GM23338 (cell line): ENCODE measurements around the gene HIC2. TPM values are rescaled to one million over a fixed set of nuclear protein-coding genes. Genes with fewer than 3 reads are reported as not detected.
"Not testable (repeated sequence)": the region's sequence is repeated elsewhere in the genome, so short reads cannot be mapped to it uniquely, and the experiment has no call there.

Experiments
- ATAC-seq: fragments of 200-7000 bp; cut with Tn5 transposase; 3 replicates; pipeline ENCODE4 v1.9.1; 2020
- DNase-seq: peaks from one replicate; pipeline ENCODE4 v3.0.0-alpha.2; 2015; ENCODE audit warnings: low spot score
- H2AFZ ChIP-seq: fragments of 200-600 bp; sonication (generic); 2 replicates; pipeline ENCODE4 v1.8.0; 2016; ENCODE audit warnings: antibody characterized with exemption, mild to moderate bottlenecking, moderate library complexity
- H3F3A ChIP-seq: fragments of 200-600 bp; sonication (generic); replicated peaks from 2 replicates; pipeline ENCODE4 v1.8.0; 2017; ENCODE audit warnings: antibody characterized with exemption, mixed run types, low read depth
- H3K27ac ChIP-seq: fragments of 200-600 bp; sonication (generic); 2 replicates; pipeline ENCODE4 v1.6.1; 2016; ENCODE audit warnings: low read depth
- H3K27me3 ChIP-seq: fragments of 200-600 bp; sonication (generic); 2 replicates; pipeline ENCODE4 v1.8.0; 2016; ENCODE audit warnings: mild to moderate bottlenecking, mixed run types, moderate library complexity; ENCODE audit not compliant: insufficient read depth
- H3K36me3 ChIP-seq: fragments of 200-600 bp; sonication (generic); 2 replicates; pipeline ENCODE4 v1.8.0; 2016; ENCODE audit warnings: mild to moderate bottlenecking; ENCODE audit not compliant: insufficient read depth
- H3K4me1 ChIP-seq: fragments of 200-600 bp; sonication (generic); 2 replicates; pipeline ENCODE4 v1.8.0; 2016; ENCODE audit warnings: mild to moderate bottlenecking, moderate library complexity; ENCODE audit not compliant: insufficient read depth
- H3K4me2 ChIP-seq: fragments of 200-600 bp; sonication (generic); 2 replicates; pipeline ENCODE4 v1.7.1; 2017; ENCODE audit warnings: mixed run types
- H3K4me3 ChIP-seq: fragments of 200-600 bp; sonication (generic); 2 replicates; pipeline ENCODE4 v1.6.1; 2016; ENCODE audit warnings: mixed run types
- H3K79me2 ChIP-seq: fragments of 200-600 bp; sonication (generic); replicated peaks from 2 replicates; pipeline ENCODE4 v1.8.0; 2017; ENCODE audit warnings: mild to moderate bottlenecking; ENCODE audit not compliant: insufficient read depth
- H3K9me2 ChIP-seq: fragments of 200-600 bp; sonication (generic); 2 replicates; pipeline ENCODE4 v1.8.0; 2017; ENCODE audit not compliant: insufficient read depth
- H4K20me1 ChIP-seq: fragments of 200-600 bp; sonication (generic); replicated peaks from 2 replicates; pipeline ENCODE4 v1.8.0; 2017; ENCODE audit warnings: mild to moderate bottlenecking; ENCODE audit not compliant: insufficient read depth
- H3K27ac Mint-ChIP-seq: 2 replicates; pipeline ENCODE4 v1.8.0; 2020; ENCODE audit warnings: inconsistent platforms, mild to moderate bottlenecking, moderate library complexity, mixed read lengths
- H3K27me3 Mint-ChIP-seq: 3 replicates; pipeline ENCODE4 v1.8.0; 2022; ENCODE audit warnings: low read depth, mild to moderate bottlenecking, moderate library complexity, mixed read lengths, inconsistent platforms; ENCODE audit not compliant: insufficient read depth, poor library complexity
- H3K36me3 Mint-ChIP-seq: 3 replicates; pipeline ENCODE4 v1.8.0; 2021; ENCODE audit warnings: low read depth, mild to moderate bottlenecking, inconsistent platforms, moderate library complexity, mixed read lengths
- H3K4me1 Mint-ChIP-seq: 3 replicates; pipeline ENCODE4 v1.8.0; 2020; ENCODE audit warnings: mild to moderate bottlenecking, inconsistent platforms, mixed read lengths
- H3K4me3 Mint-ChIP-seq: 3 replicates; pipeline ENCODE4 v1.8.0; 2021; ENCODE audit warnings: moderate library complexity, mild to moderate bottlenecking, inconsistent platforms, mixed read lengths
- H3K9me3 Mint-ChIP-seq: 3 replicates; pipeline ENCODE4 v1.8.0; 2020; ENCODE audit warnings: moderate library complexity, mild to moderate bottlenecking, inconsistent platforms, mixed read lengths
- polyA plus RNA-seq: library from polyadenylated mRNA; unstranded; fragments of >200 nt; fragmentation: Nextera tagmentation; extraction: Ambion mirVana; gene quantifications from 2 replicates; pipeline ENCODE4 v1.2.1, GENCODE V29; 2016
- small RNA-seq: library from RNA; depleted of rRNA; stranded (forward); fragments of <200 nt; gene quantifications from one replicate; pipeline ENCODE3, GENCODE V24; 2014; ENCODE audit warnings: low replicate concordance
- total RNA-seq: library from RNA; depleted of rRNA; stranded (reverse); fragments of >200 nt; shearing (Covaris generic); gene quantifications from 2 replicates; pipeline ENCODE4 v1.2.3, GENCODE V29; 2014; rRNA removed

The HIC2 gene
- total and polyA plus RNA-seq, 2 experiments from 2014 or later, result 8.0 to 34.0 TPM

DNA sequence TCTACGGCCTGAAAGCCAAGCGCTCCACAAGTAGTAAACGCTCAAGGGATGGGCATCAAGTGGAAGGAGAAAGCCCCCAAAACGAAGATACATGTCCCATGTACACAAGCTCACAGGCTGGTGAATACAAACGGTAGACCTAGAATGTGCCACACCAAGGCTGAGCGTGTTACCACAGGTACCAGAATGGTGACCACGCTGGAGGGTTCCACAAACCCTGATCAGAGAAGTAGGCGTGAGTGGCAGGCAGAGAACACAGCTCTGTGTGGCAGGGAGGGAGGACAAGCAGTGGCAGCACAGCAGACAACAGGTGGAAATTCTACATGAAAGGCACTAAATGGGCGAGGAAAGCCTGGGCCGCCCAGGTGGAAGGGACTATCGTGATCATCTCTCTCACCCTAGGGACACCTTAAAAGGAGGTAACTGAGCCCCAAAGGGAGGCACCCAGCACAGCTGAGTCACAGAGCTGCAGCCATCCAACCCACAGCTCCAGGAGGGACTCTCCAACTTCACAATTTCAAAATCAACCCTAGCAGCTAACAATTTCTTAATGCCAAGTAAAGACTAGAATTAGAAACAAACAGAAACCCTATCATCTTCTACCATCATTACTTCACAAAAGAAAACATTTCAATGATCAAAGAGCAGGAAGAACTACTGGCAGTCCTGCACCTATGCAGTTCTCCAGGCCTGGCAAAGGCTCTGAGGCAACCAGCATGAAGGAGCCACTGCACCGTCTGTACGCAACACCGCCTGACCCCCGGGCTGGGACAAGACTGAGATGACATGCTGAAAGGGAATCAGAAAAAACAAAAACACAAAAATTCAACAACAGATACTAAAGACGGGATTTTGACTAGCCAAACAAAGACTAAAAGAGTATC, 82.7 kb downstream of the HIC2 start:
- not testable (repeated sequence) for H2AFZ ChIP-seq, H3K4me1 ChIP-seq, H3K9me3 Mint-ChIP-seq, H3K27ac Mint-ChIP-seq, H3K4me3 ChIP-seq, H3F3A ChIP-seq, H3K9me2 ChIP-seq, H3K4me1 Mint-ChIP-seq, ATAC-seq, H3K36me3 ChIP-seq, H3K4me2 ChIP-seq, H3K27me3 ChIP-seq, H4K20me1 ChIP-seq, H3K27me3 Mint-ChIP-seq, DNase-seq, H3K79me2 ChIP-seq, H3K4me3 Mint-ChIP-seq, H3K27ac ChIP-seq, H3K36me3 Mint-ChIP-seq

Small RNA genes within 50 kb of the gene (small RNA-seq; reads per million reads assigned to genes)
- gene RF00492, result not detected
- gene RN7SKP63, result not detected

Other genes with a start within 250 kb of the HIC2 start
- gene RIMBP3B, start 33.6 kb upstream of the HIC2 start, total RNA-seq, result 0.04 and 0.10 TPM in 2 replicates
- gene RIMBP3B, start 33.6 kb upstream of the HIC2 start, polyA plus RNA-seq, result 0.09 and 0.21 TPM in 2 replicates
- 1.1 and 2.8 TPM in 2 replicates for gene TMEM191C, start 50.0 kb downstream of the HIC2 start, total RNA-seq
- gene TMEM191C, start 50.0 kb downstream of the HIC2 start, polyA plus RNA-seq, result 2.5 and 6.1 TPM in 2 replicates
- 1.1 and 1.6 TPM in 2 replicates for gene RIMBP3C, start 134.1 kb downstream of the HIC2 start, total RNA-seq
- gene RIMBP3C, start 134.1 kb downstream of the HIC2 start, polyA plus RNA-seq, result 0.03 TPM in 1 of 2 replicates, not detected in the other
- 70.1 and 86.3 TPM in 2 replicates for gene UBE2L3, start 150.3 kb downstream of the HIC2 start, total RNA-seq
- 123 and 136 TPM in 2 replicates for gene UBE2L3, start 150.3 kb downstream of the HIC2 start, polyA plus RNA-seq
- 58.8 and 83.7 TPM in 2 replicates for gene YDJC, start 212.7 kb downstream of the HIC2 start, total RNA-seq
- gene YDJC, start 212.7 kb downstream of the HIC2 start, polyA plus RNA-seq, result 53.3 and 58.4 TPM in 2 replicates
- gene CCDC116, start 215.4 kb downstream of the HIC2 start, total RNA-seq, result 0.14 TPM in 1 of 2 replicates, not detected in the other
- 0.35 TPM in 1 of 2 replicates, not detected in the other for gene CCDC116, start 215.4 kb downstream of the HIC2 start, polyA plus RNA-seq
- gene SDF2L1, start 224.9 kb downstream of the HIC2 start, total RNA-seq, result 60.3 and 62.3 TPM in 2 replicates
- gene SDF2L1, start 224.9 kb downstream of the HIC2 start, polyA plus RNA-seq, result 72.7 and 74.8 TPM in 2 replicates
- 30.7 and 34.1 TPM in 2 replicates for gene PPIL2, start 248.6 kb downstream of the HIC2 start, total RNA-seq
- gene PPIL2, start 248.6 kb downstream of the HIC2 start, polyA plus RNA-seq, result 21.6 and 23.0 TPM in 2 replicates